GM21381 (cell line): ENCODE results near the gene SLC6A18.

Experiments used
- ATAC-seq: cut with Tn5 transposase; IDR thresholded peaks from one replicate; pipeline ENCODE4 v1.9.1; 2021; ENCODE audit warnings: mild to moderate bottlenecking, moderate library complexity; ENCODE audit not compliant: unreplicated experiment

The SLC6A18 gene

GRCh38 chr5:1202026-1202797 lies 23.0 kb upstream of the SLC6A18 start:
- ATAC-seq: no peak

- ATAC-seq: no peak
Observed at GRCh38 chr5:1202798-1203185, 22.4 kb upstream of the SLC6A18 start.

GRCh38 chr5:1203311-1203967 lies 21.7 kb upstream of the SLC6A18 start:
- no peak for ATAC-seq

- ATAC-seq: no peak
Observed at GRCh38 chr5:1203968-1204692, 21.1 kb upstream of the SLC6A18 start.

- ATAC-seq: no peak
Observed at GRCh38 chr5:1204693-1205242, 20.4 kb upstream of the SLC6A18 start.

GRCh38 chr5:1205255-1206180 lies 19.7 kb upstream of the SLC6A18 start:
- no peak for ATAC-seq

GRCh38 chr5:1206521-1207412 lies 18.4 kb upstream of the SLC6A18 start:
- ATAC-seq: no peak

- no peak for ATAC-seq
Observed at GRCh38 chr5:1207555-1207954, 17.6 kb upstream of the SLC6A18 start.

GRCh38 chr5:1208221-1208742 lies 16.9 kb upstream of the SLC6A18 start:
- no peak for ATAC-seq

GRCh38 chr5:1208743-1209488 lies 16.3 kb upstream of the SLC6A18 start:
- no peak for ATAC-seq

- no peak for ATAC-seq
Observed at GRCh38 chr5:1209489-1209852, 15.7 kb upstream of the SLC6A18 start.

GRCh38 chr5:1209896-1210776 lies 15.0 kb upstream of the SLC6A18 start:
- no peak for ATAC-seq

GRCh38 chr5:1210832-1211251 lies 14.3 kb upstream of the SLC6A18 start:
- ATAC-seq: no peak

GRCh38 chr5:1211701-1212100 lies 13.5 kb upstream of the SLC6A18 start:
- ATAC-seq: no peak

- ATAC-seq: no peak
Observed at GRCh38 chr5:1212271-1212670, 12.9 kb upstream of the SLC6A18 start.

- ATAC-seq: no peak
Observed at GRCh38 chr5:1212881-1213280, 12.3 kb upstream of the SLC6A18 start.

GRCh38 chr5:1213508-1214162 lies 11.5 kb upstream of the SLC6A18 start:
- ATAC-seq: no peak
